Stomach (tissue), 4 donors: ENCODE measurements around the gene ZNF524.

Source experiments
- POLR2A ChIP-seq, 4 donors: fragments of 450-650 bp; IDR thresholded peaks; one replicate each; pipeline ENCODE4 v1.6.1; 2016; ENCODE audit warnings: antibody characterized with exemption in 4 of 4, control low read depth in 2 of 4, mild to moderate bottlenecking in 1 of 4, moderate library complexity in 1 of 4
- TF ChIP-seq, protein P1 (sequence below), 7 experiments: fragments of 450-650 bp in 4 of 7; fragments of 200-600 bp in 3 of 7; sonication (generic) in 3 of 7; IDR thresholded peaks; one replicate each; pipeline ENCODE4 v1.5.1; 2016 to 2019; ENCODE audit warnings: antibody characterized with exemption in 7 of 7, control low read depth in 2 of 7, mild to moderate bottlenecking in 1 of 7

- TF ChIP-seq, protein P1, sequence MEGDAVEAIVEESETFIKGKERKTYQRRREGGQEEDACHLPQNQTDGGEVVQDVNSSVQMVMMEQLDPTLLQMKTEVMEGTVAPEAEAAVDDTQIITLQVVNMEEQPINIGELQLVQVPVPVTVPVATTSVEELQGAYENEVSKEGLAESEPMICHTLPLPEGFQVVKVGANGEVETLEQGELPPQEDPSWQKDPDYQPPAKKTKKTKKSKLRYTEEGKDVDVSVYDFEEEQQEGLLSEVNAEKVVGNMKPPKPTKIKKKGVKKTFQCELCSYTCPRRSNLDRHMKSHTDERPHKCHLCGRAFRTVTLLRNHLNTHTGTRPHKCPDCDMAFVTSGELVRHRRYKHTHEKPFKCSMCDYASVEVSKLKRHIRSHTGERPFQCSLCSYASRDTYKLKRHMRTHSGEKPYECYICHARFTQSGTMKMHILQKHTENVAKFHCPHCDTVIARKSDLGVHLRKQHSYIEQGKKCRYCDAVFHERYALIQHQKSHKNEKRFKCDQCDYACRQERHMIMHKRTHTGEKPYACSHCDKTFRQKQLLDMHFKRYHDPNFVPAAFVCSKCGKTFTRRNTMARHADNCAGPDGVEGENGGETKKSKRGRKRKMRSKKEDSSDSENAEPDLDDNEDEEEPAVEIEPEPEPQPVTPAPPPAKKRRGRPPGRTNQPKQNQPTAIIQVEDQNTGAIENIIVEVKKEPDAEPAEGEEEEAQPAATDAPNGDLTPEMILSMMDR (IDR thresholded peaks at IDR 0.05): no peak
- TF ChIP-seq POLR2A (IDR thresholded peaks at IDR 0.05): no peak
Observed at GRCh38 chr19:55613396-55613795, 13.3 kb downstream of the ZNF524 start.
